Esophagus squamous epithelium (tissue), 4 donors: ENCODE results near the gene EPS15.

Experiments
- POLR2A ChIP-seq, 4 donors: fragments of 450-650 bp; IDR thresholded peaks; one replicate each; pipeline ENCODE4 v1.6.1; 2017; ENCODE audit warnings: antibody characterized with exemption in 4 of 4, mild to moderate bottlenecking in 4 of 4, moderate library complexity in 3 of 4
- TF ChIP-seq, protein P1 (sequence below), 6 experiments: fragments of 450-650 bp in 4 of 6; fragments of 200-600 bp in 2 of 6; sonication (generic) in 2 of 6; IDR thresholded peaks; one replicate each; pipeline ENCODE4 v1.5.1; 2016 to 2019; ENCODE audit warnings: antibody characterized with exemption in 6 of 6, mild to moderate bottlenecking in 4 of 6, moderate library complexity in 4 of 6

DNA sequence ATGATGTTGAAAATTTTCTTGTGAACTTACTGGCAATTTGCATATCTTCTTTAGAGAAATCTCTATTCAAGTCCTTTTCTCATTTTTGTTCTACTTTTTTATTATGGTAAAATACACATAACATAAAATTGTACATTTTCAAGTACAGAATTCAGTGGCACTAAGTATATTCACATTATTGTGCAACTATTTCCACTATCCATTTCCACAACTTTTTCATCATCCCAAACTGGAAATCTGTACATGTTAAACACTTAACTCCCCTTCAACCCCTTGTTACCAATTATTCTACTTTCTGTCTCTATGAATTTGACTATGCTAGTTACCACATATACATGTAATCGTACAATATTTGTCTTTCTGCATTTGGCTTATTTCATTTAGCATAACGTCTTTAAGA is 19.4 kb downstream of the EPS15 start:
- TF ChIP-seq, protein P1, sequence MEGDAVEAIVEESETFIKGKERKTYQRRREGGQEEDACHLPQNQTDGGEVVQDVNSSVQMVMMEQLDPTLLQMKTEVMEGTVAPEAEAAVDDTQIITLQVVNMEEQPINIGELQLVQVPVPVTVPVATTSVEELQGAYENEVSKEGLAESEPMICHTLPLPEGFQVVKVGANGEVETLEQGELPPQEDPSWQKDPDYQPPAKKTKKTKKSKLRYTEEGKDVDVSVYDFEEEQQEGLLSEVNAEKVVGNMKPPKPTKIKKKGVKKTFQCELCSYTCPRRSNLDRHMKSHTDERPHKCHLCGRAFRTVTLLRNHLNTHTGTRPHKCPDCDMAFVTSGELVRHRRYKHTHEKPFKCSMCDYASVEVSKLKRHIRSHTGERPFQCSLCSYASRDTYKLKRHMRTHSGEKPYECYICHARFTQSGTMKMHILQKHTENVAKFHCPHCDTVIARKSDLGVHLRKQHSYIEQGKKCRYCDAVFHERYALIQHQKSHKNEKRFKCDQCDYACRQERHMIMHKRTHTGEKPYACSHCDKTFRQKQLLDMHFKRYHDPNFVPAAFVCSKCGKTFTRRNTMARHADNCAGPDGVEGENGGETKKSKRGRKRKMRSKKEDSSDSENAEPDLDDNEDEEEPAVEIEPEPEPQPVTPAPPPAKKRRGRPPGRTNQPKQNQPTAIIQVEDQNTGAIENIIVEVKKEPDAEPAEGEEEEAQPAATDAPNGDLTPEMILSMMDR (IDR thresholded peaks at IDR 0.05) = no peak
- no peak for TF ChIP-seq POLR2A (IDR thresholded peaks at IDR 0.05)
